CD1c-positive myeloid dendritic cell (primary cell): Measurements from ENCODE around the gene FAR2.

Experiments used
- DNase-seq: peaks from one replicate; pipeline ENCODE4 v3.0.0-alpha.2; 2016; ENCODE audit errors: extremely low spot score

Gene FAR2

DNA sequence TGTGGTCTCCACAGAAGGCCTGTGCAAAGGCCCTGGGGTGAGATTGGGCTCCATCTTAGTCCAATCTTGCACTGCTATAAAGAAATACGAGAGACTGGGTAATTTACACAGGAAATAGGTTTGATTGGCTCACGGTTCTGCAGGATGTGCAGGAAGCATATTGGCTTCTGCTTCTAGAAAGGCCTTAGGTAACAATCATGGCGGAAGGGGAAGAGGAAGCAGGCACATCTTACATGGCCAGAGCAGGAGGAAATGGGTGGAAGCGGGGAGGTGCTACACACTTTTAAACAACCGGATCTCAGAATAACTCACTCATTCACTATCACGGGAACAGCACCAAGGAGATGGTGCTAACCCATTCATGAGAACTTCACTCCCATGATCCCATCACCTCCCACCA lies 55.4 kb downstream of the FAR2 start:
- peak; percentile 34 for DNase-seq

DNA sequence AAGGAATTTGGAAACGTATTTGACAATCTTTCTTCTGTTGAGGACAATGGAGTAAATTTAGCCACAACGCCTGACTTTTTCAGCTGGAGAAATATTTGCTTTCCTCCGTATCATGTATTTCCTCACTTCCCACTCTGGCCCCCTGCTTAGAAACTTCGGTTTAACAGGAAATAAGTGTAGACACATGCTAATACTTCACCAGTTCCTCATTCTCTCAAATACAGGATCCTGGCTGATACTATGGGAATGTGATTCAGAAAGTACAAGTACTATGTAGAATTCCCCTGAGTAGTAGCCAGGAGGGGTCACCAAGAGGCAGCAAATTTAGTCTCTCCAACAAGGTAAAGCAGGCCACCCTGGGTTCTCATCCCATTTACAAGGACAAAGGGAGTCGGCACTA lies 58.0 kb downstream of the FAR2 start:
- DNase-seq = peak; percentile 89

DNA sequence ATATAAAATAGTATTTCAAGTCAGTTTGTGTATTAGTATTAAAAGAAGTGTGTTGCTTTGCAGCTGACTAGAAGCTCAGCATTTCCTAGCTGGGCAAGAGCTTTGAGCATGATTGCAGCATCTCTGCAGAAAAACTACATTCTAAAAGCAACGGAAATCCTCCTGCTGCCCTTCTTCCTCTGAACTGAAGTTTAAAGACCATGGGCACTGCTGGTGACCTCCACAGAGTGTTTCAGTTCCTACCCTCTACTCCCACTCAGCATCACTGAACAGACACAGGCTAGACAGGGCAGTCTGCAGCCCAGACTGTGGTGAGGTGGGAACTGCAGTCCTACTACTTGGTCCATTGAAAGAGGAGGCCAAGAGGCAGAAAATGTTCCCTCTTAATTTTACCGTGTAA lies 59.0 kb downstream of the FAR2 start:
- DNase-seq = peak; percentile 91

DNA sequence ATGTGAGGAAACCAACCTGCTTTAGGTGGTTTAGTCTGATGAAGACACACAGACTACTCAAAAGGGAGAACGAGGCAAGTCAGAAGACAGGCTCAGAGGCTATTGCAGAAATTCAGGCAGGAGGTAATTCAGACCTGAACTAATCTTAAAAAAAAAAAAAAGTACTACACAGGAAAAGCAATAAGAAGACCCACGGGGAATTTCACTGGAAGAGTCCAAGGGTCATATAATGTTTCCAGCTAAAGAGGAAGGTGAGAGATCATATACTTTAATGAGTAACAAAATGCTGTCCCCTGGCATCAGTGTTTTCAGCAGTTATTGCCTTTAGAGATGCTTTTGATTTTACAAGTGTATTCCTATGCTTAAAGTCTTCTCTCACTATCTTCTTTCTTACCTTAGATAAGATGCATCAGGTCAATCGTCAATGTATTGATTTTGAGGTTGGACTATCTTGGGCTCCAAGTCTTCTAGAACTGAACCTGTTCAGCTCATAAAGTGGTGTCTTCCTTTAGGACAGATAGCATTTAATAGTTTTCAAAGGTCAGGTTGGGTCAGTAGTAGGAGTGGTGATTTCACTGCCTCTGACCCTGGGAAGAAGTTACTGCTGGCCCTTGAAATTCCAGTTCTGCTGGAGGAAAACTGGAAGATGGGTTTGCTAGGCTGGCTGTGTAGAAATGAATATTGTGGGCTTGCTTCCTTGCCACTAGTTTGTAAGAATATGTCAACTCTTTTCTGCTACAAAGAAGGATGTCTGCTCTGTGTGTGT lies 60.0 kb downstream of the FAR2 start:
- peak; percentile 60 for DNase-seq

DNA sequence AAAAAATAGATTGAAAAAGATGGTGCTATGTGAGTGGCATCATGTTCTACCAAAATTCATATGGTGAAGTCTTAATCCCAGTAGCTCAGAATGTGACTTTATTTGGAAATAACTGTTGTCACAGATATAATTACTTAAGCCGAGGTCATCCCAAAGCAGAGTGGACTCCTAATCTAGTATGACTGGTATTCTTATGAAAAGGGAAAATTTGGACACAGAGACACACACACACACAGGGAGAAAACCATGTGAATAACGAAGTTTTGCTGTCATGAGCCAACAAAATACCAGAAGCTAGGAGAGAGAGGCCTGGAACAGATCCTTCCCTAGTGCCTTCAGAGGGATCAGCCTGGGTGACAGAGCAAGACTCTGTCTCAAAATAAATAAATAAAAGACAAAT lies 62.6 kb downstream of the FAR2 start:
- no peak for DNase-seq

DNA sequence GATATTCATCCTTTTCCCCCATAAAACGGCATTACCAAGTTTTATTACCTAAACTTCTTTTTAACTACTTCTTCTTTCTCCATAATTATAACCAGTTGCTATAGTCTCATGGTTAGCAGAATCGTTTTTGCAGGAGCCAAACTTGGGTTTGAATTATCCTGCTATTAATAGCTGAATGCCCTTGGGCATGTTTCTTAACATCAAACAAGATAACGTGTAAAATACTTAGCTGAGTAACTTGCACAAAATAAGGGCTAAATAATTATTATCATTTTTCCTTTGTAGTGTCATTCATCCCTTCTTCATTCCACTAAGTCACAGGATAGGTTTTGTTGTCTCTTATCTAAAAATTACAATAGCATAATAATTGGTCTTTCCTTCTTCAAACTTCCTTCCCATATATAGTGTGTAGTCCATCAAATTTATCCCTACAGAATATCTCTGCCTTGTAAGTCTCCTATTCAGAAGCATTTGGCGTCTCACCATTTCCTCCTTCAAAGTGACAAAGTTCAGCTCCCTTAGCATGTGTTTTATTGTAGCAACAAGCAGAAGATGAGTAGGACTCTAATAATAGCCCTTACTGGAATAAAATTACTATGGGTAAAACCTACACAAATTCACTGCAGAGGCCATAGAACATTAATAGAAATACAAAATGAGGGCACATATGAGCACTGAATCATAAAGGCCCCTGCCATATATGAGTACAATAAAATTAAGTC lies 63.8 kb downstream of the FAR2 start:
- DNase-seq = no peak

DNA sequence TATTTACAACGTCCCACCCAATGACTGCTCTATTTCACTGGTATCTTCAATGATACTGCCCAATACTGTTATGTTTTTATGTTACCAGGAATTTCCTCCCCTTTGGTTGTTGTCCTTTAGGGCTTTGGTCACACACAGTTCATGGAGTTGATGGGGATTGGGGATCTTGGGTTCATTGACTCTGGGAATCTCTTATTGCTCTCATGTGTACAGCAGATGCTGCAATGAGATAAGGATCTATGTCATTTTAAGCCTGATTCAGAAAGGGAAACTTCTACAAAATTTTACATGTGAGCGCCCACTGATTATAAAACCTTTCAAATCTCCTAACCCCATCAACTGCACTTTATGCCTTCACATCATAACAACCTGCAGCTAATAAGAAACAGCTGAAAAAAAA lies 67.2 kb downstream of the FAR2 start:
- no peak for DNase-seq

DNA sequence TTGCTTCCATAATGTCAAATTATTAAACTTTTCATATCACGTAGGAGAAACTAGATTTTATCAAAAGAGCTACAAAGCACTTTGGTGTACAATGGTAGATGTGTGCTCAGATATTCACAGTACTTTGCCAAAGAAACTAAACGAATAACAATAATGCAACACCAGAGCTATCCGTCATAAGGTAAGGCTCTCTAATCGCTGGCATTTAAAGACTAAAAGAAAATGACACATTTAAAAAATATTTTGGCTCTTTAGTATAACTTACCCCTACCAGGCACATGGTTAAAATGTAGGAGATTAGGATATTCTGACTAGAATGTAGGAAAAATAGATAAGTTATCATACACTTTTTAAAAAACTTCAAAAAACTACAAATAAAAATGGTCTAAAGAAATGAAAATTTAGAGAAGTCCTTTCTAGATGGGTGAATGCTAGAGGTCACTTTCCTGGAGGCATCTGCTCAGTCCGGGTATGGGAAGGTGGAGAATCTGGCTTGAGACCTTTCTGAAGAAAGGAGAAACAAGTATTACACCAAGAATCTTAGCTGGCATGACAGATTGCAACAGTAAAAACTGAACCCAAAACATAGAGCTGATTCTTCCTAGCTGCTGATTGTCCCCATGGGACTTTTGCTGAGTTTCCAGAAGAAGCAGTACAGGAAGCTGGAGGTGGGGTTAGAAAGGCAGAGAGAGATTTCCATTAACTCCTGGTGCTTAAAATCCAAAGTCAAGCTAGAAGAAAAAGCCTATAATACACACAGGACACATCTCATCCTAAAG lies 67.9 kb downstream of the FAR2 start:
- peak; percentile 63 for DNase-seq

DNA sequence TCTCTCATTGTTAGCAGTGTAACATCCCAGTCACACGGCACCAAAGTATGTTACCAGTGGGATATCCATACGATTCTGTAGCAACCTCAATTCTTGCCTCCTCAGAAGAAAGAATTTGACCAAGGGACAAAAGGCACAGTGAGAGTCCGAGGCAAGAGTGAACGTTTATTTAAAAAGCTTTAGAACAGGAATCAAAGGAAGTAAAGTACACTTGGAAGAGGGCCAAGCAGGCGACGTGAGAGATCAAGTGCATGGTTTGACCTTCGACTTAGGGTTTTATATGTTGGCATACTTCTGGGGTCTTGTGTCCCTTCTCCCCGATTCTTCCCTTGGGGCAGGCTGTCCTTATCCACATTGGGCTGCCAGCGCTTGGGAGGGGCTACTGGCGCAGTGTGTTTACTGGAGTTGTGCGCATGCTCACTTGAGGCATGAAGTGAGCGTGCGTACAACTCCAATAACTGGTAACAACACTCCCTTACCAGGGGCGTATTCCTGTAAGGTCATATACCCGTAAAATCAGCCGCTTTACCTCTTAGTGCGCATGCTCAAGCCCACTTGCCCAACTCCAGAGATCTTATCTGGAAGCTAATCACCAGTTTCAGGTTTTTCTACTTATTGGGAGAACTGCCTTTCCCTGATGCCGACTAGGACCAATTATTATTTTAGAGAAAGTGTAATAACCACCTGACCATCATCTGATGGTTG lies 71.7 kb downstream of the FAR2 start:
- DNase-seq = no peak

DNA sequence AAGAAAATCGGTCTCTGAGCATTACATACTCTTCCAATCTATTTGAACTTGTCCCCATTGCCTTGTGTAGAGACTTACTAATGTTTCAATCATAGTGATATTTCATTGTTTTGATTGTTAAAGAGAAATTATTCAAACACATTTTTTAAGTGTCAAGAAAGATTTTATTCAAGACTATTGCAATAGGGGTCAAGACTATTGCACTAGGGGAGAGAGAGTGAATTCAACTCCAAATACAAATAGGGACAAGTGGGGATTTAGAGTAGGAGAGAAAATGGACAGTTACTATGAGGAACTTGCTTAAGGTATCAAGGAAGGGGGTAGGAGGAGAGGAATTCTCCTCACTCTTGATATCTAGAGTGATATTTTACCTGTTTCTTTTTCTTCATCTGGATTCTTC lies 73.1 kb downstream of the FAR2 start:
- DNase-seq = no peak

DNA sequence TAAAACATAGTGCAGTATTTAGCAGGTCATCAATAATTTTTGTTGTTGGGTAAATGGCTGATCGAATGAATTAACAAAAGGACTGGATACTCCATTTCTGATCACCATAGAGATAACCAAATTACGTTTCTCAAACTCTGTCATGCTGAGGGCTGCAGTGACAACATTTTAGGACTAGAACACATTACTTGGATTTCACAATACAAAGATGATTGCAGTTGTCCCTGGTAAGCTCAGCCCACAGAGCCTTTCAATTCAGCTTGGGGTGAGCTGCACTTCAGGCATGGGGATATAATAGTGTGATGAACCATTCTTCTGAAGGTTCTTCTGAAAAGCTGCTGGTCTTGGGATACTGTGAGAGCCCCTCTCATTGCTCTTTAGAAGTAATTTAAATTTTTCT lies 74.3 kb downstream of the FAR2 start:
- peak; percentile 38 for DNase-seq

DNA sequence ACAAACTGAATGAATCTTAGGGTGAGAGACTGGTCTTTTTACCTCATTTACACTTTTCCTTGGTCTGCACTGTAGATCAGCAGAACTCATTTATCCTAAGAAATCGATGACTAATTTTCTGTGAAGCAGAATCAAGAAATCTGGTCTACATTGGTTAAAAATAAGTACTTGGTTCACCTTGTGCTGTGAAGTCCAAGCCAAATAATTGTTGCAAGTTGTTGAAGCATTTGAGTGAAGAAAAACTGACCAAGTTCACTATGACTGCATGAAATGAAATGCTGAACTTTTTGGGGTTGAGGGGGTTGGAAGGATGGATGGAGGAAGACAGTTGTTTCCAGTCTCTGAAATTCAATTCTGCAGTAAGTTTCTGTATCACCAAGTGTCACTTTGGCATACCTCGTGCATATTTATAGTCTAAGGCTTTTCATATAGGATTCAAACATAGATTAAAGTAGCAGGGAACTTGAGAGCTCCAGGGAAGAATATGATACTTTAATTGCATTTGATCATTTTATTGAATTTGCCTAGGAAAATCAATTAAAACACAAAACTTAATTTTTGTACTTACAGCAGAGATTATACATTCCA lies 75.0 kb downstream of the FAR2 start:
- no peak for DNase-seq

DNA sequence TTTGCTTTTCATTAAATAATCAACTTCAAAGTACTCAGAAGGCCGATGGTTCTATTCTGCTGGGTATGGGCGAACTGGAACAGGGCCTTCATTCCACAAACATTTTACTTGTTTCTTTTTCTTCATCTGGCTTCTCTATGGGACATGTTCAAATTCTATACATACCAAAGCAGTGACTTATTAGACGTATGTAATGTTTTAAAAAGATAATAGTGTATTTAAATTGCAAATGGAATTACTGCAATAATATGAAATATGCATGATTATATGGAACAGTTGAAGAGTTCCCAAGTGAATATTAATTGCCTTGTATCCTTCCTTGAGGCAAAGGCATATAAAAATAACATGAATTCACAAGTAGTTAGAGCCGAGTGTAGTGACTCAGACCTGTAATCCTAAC lies 75.5 kb downstream of the FAR2 start:
- no peak for DNase-seq

DNA sequence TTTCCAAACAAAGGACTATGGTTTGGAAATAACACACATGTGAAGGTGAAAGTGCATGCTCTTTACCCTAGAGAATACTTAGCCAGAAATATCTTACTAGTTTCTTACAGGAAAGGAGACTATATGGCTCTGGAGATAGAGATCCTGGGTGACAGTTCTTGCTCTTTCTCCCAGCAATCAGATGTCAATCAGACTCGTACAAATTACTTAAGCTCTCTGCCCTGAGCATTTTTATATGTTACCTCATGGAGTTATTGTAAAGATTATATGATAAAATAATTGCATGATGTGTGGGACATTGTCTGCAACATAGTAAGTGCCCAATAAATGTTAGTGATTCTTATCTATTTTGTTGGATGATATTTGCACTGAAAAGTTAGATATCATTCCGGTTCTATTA lies 76.8 kb downstream of the FAR2 start:
- no peak for DNase-seq

DNA sequence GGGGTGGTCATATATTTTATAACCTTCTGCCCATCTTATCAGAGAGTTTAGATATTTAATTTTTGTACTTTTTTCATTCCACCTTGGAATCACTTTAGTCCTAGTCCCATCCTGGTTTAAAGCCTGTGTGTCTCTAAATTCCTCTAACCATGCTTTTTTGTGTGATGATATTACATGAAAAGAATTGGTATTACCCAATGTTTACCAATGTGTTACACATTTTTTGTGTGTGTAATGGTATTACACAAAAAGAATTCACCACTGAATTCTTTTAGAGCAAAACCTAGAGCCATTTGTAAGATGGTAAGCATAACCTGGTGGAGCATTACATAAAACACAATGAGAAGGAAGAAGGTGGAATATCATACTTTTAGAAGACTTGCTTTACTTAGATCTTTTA lies 77.5 kb downstream of the FAR2 start:
- DNase-seq = no peak

DNA sequence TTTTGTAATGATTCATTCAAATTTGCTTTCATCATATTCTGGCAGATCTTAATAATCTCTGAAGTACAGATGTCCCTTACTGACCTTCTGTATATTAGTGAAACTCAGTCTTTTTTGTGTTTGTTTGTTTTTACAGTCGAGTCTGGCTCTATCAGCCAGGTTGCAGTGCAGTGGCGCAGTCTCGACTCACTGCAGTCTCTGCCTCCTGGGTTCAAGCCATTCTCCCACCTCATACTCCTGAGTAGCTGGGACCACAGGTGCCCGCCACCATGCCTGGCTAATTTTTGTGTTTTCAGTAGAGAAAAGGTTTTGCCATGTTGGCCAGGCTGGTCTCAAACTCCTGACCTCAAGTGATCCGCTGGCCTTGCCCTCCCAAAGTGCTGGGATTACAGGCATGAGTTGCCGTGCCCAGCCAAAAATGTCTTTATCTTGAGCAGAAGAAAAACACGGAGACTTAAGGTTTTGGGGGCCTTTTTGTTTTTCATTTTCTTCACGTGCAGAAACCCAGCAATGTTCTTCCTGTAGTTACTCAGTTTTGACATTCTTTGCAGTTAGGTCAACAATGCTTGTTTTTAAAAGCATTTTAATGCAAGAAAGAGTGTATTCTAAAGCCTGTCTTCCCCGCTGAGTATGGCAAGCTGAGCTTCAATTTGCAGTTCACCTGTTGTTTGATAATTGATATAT lies 79.5 kb downstream of the FAR2 start:
- DNase-seq = no peak

DNA sequence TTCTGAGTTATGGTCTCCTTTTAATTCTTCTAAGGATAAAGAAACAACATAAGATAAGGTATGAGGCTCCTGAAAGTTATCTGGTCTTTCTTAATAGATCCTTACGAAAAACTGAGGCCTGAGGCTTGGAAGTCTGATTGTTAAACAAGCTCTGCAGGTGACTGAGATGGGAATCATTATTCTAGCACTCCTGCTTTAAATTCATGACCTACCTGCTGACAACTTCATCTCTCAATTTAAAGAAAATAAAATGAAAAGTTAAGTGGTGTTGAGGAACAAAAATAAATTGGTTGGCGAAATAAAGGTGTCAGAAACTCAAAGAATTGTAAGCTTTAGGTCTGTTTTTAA lies 80.1 kb downstream of the FAR2 start:
- no peak for DNase-seq

DNA sequence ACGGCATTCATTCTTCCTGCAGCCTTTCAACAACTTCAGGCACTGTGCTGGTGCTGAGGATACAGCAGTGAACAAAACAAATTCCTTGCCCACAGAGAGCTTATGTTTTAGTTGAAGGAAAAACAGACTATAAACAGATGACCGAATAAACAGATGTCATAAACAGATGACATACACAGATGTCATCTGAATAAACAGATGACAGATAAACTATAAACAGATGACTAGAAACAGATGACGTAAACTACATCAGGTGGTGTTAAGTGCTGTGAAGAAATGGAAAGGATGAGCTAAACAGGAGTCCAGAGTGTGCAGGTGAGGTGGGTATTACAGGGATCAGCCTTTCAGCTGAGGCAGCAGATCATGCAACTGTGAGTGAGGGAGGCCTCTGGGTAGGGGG lies 80.9 kb downstream of the FAR2 start:
- DNase-seq = no peak

DNA sequence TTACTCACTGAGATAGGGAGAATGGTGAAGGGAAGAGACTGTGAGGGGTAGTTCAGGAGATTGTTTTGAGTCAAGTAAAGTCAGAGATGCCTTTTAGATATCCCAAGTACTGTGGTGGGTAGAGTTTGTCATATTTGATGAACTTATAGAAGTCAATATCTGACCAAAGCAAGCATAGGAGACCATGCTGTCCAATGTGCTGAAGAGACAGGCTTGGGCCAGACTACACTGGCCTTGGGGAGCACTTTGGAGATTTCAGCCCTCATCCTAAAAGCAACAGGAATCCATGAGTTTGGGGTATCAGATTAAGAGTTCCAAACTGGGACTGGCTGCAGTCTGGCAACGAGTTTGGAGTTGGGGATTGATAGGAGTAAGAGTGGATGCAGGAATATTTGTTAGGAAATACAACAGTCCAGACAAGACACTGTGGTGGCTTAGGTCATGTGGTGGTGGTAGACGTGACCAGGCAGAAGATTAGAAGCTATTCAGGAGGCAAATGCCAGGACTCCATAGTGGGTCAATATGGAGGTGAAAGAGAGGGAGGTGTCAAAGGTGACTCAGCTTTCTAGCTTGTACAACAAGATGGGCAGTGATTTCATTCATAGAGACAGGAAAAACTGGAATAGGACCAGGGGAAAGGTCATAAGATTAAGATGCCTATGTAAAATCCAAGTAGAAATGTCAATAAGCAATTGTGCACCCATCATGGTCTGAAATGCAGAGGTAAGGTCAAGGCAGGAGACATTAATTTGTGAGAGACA lies 81.9 kb downstream of the FAR2 start:
- DNase-seq = no peak

DNA sequence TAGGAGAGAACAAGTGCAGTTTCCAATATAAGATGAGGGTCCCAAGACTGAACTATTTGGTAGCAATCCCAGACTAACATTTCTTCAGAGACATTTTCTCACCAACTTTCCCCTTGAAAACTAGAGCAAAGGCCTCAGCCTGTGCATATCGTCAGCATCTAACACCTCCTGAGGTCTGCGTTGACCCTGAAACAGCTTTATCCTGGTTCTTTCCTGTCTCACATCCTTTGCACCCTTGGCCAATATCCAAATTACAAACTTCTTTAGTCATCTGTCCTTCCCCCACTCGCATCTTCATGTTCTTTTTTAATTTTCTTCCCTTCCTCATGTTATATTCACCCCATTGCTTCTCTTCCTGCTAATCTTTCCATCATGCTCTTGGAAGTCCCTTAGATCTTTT lies 83.0 kb downstream of the FAR2 start:
- no peak for DNase-seq

DNA sequence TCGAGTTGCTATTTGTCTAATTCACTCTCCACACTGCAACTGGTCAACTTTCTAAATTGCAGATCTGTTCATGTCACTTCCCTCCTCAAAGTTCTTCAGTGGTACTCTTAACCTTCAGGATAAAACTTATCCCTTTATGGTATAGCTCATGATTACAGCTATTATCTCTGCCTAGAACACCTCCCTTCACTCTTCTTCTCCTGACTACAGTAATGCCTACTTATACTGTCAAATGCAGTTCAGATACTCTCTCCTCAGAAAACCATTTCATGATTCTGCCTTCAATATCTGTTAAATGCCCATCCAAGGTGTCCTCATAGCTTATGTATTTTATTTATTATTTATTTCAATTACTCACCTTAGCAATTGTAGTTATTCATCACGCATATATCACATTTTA lies 85.5 kb downstream of the FAR2 start:
- DNase-seq = no peak
